OCI-LY7 (cell line): ENCODE data around the gene DLAT. TPM values are rescaled to one million over a fixed set of nuclear protein-coding genes. Genes with fewer than 3 reads are reported as not detected.

ENCODE experiments used
- BruUV-seq: library from RNA; stranded (reverse); fragments of 400-500 nt; replicated peaks from 2 replicates; lab custom pipeline; 2021; lab: Mats Ljungman, UMichigan
- CTCF ChIA-PET: fragments of 300-600 bp; sonication (Branson Sonifier 250); formaldehyde crosslinking; loops from one replicate; lab custom pipeline; 2022; ENCODE audit warnings: antibody characterized with exemption; ENCODE audit not compliant: unreplicated experiment; lab: Charles Lee
- POLR2A ChIA-PET: fragments of 300-600 bp; sonication (Branson Sonifier 250); formaldehyde crosslinking; loops from one replicate; lab custom pipeline; 2022; ENCODE audit warnings: antibody characterized with exemption; lab: Charles Lee
- DNase-seq: peaks from one replicate; pipeline ENCODE4 v3.0.0-alpha.2; 2015; ENCODE audit warnings: low spot score
- H2AFZ ChIP-seq: fragments of 200-600 bp; sonication (generic), shearing (Covaris generic); 2 replicates; pipeline ENCODE4 v1.6.1; 2014; ENCODE audit warnings: mild to moderate bottlenecking, antibody characterized with exemption, low read length, moderate library complexity
- H3K27ac ChIP-seq: fragments of 200-600 bp; sonication (generic); 2 replicates; pipeline ENCODE4 v1.5.1; 2014; ENCODE audit warnings: mixed run types, low read depth, mild to moderate bottlenecking, moderate library complexity, low read length, inconsistent platforms; ENCODE audit not compliant: poor library complexity, severe bottlenecking
- H3K36me3 ChIP-seq: fragments of 200-600 bp; sonication (generic); 2 replicates; pipeline ENCODE4 v1.6.1; 2014; ENCODE audit warnings: mild to moderate bottlenecking, antibody characterized with exemption, low read length, moderate library complexity, mixed read lengths; ENCODE audit not compliant: insufficient read depth
- H3K4me1 ChIP-seq: fragments of 200-600 bp; sonication (generic); 2 replicates; pipeline ENCODE4 v1.5.1; 2014; ENCODE audit warnings: mild to moderate bottlenecking, low read length; ENCODE audit not compliant: insufficient read depth, poor library complexity, severe bottlenecking
- H3K4me2 ChIP-seq: fragments of 200-600 bp; sonication (generic); 2 replicates; pipeline ENCODE4 v1.6.1; 2014; ENCODE audit warnings: mild to moderate bottlenecking, low read length
- H3K4me3 ChIP-seq: fragments of 200-600 bp; sonication (generic); 2 replicates; pipeline ENCODE4 v1.5.1; 2014; ENCODE audit warnings: mild to moderate bottlenecking, low read depth, low read length; ENCODE audit not compliant: poor library complexity, severe bottlenecking
- H3K79me2 ChIP-seq: fragments of 200-600 bp; sonication (generic); 2 replicates; pipeline ENCODE4 v1.6.1; 2016; ENCODE audit warnings: low read depth, mild to moderate bottlenecking, low read length, moderate library complexity, mixed read lengths; ENCODE audit not compliant: insufficient read depth
- H3K9me2 ChIP-seq: fragments of 200-600 bp; sonication (generic); 2 replicates; pipeline ENCODE4 v1.6.1; 2016; ENCODE audit warnings: mild to moderate bottlenecking, low read length, mixed read lengths; ENCODE audit not compliant: insufficient read depth
- H3K9me3 ChIP-seq: fragments of 200-600 bp; sonication (generic); 2 replicates; pipeline ENCODE4 v1.6.1; 2014; ENCODE audit warnings: mild to moderate bottlenecking, mixed run types, low read length, mixed read lengths
- H4K20me1 ChIP-seq: fragments of 200-600 bp; sonication (generic); 2 replicates; pipeline ENCODE4 v1.6.1; 2014; ENCODE audit warnings: mild to moderate bottlenecking, antibody characterized with exemption, low read length, moderate library complexity, mixed read lengths; ENCODE audit not compliant: insufficient read depth
- CTCF ChIP-seq: fragments of 200-600 bp; sonication (generic); conservative IDR thresholded peaks from 2 replicates; pipeline ENCODE4 v1.5.1; 2014; ENCODE audit warnings: mild to moderate bottlenecking, antibody characterized with exemption, low read length, moderate library complexity, mixed read lengths
- EZH2phosphoT487 ChIP-seq: fragments of 200-600 bp; sonication (generic); IDR thresholded peaks from 2 replicates; pipeline ENCODE4 v1.6.1; 2018; ENCODE audit warnings: low read depth, borderline replicate concordance, mild to moderate bottlenecking, mixed run types, antibody characterized with exemption, low read length, moderate library complexity, mixed read lengths
- intact Hi-C: fragments of 100-400 bp; cut with micrococcal nuclease; formaldehyde crosslinking; loops from one replicate; pipeline ENCODE4 v1.10.0; 2022; ENCODE audit not compliant: unreplicated experiment
- total RNA-seq, 2 experiments: library from RNA; depleted of rRNA in 1 of 2; stranded (reverse); fragments of >200 nt in 1 of 2; shearing (Covaris generic) in 1 of 2; gene quantifications; 2 replicates each; pipeline ENCODE4 v1.2.3, GENCODE V29; 2014 to 2022

The DLAT gene
- total RNA-seq, 2 experiments from 2014 or later = 42.0 to 54.1 TPM

- Histone ChIP-seq H3K79me2 (no peaks in the 10 kb centered on the region), H3K4me3 (no peak overlapping the region), H3K4me2 (no peak overlapping the region), H3K9me3 (no peaks in the 10 kb centered on the region), H3K36me3 (peaks cover 43% of the 10 kb centered on the region), H3K9me2 (no peaks in the 10 kb centered on the region), H2AFZ (no peak overlapping the region), H3K27ac (no peak overlapping the region), H4K20me1 (no peaks in the 10 kb centered on the region), H3K4me1 (no peaks in the 10 kb centered on the region)
- POLR2A ChIA-PET = interaction anchor here (0.6 to 1.3 kb wide), 5 partner anchors 7 to 1115 kb away, joined by 3 to 7 read pairs (median 3); partner anchors contain the start of genes SDHD and TIMM8B
- TF ChIP-seq CTCF (no peak), EZH2phosphoT487 (no peak)
- intact Hi-C loops = no loop called here
- no peak for DNase-seq
- CTCF ChIA-PET = no interaction called here
- BruUV-seq = no TSS peak
Observed at GRCh38 chr11:112097734-112098528, 72.7 kb downstream of the DLAT start.

- TF ChIP-seq CTCF = no peak
- TF ChIP-seq EZH2phosphoT487 = no peak
- Histone ChIP-seq H3K4me2 (no peak overlapping the region), H4K20me1 (no peaks in the 10 kb centered on the region), H3K36me3 (peaks cover 23% of the 10 kb centered on the region), H3K79me2 (no peaks in the 10 kb centered on the region), H3K9me2 (no peaks in the 10 kb centered on the region), H3K4me1 (no peaks in the 10 kb centered on the region), H3K9me3 (no peaks in the 10 kb centered on the region), H3K27ac (no peak overlapping the region), H2AFZ (no peak overlapping the region), H3K4me3 (no peak overlapping the region)
- CTCF ChIA-PET = no interaction called here
- intact Hi-C loops = no loop called here
- DNase-seq = no peak
- POLR2A ChIA-PET = no interaction called here
- BruUV-seq = no TSS peak
Observed at GRCh38 chr11:112100462-112100861, 75.3 kb downstream of the DLAT start.

GRCh38 chr11:112103446-112103845 is 78.2 kb downstream of the DLAT start:
- H3K4me1 ChIP-seq = no peaks in the 10 kb centered on the region
- POLR2A ChIA-PET = interaction anchor here (0.5 to 1.3 kb wide), 5 partner anchors 8 to 78 kb away, joined by 3 read pairs; partner anchors contain the start of gene DLAT
- no peaks in the 10 kb centered on the region for H3K9me3 ChIP-seq
- no peaks in the 10 kb centered on the region for H3K79me2 ChIP-seq
- CTCF ChIA-PET = no interaction called here
- no peaks in the 10 kb centered on the region for H3K9me2 ChIP-seq
- H2AFZ ChIP-seq = no peak overlapping the region
- no peak overlapping the region for H3K4me2 ChIP-seq
- TF ChIP-seq EZH2phosphoT487 (no peak), CTCF (no peak)
- no peaks in the 10 kb centered on the region for H3K36me3 ChIP-seq
- BruUV-seq = no TSS peak
- intact Hi-C loops = no loop called here
- H3K4me3 ChIP-seq = no peak overlapping the region
- DNase-seq = no peak
- no peak overlapping the region for H3K27ac ChIP-seq
- H4K20me1 ChIP-seq = no peaks in the 10 kb centered on the region
